Measurements from ENCODE around the gene NPHP1. TPM values are rescaled to one million over a fixed set of nuclear protein-coding genes. Genes with fewer than 3 reads are reported as not detected.
"Not testable (repeated sequence)": the region's sequence is repeated elsewhere in the genome, so short reads cannot be mapped to it uniquely, and the experiment has no call there.

Gene NPHP1
- total RNA-seq, 1 donor from 2014 or later = 0.44 TPM

DNA sequence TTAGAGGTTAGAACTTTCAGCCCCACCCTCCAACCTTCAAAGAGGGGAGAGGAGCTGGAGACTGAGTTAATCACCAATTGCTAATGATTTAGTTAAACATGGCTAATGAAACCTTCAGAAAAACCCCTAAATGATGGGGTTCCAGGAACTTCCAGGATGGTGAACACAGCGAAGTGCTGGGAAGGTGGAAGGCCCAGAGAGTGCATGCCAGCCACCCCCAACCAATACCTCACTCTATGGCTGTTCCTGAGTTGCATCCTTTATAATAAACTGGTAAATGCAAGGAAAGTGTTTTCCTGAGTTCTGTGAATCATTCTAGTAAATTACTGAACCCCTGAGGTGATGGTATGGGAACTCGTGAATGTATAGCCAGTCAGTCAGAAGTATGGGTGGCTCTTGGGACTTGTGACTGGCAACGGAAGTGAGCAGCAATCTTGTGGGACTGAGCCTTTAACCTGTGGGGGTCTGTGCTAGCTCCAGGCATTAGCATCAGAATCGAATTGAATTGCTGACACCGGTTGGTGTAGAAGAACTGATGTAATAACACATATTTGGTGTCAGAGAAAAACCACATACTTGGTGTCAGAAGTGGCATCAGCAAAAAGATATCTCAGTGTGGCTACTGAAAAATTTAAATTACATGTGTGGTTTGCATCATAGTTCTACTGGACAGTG lies 37.4 kb downstream of the NPHP1 start:
- no peaks in the 10 kb centered on the region for H3K9me3 Mint-ChIP-seq
- no peak overlapping the region for H3K4me3 Mint-ChIP-seq
- peaks cover 3% of the 10 kb centered on the region for H3K4me1 Mint-ChIP-seq
- peaks cover 20% of the 10 kb centered on the region for H3K27me3 Mint-ChIP-seq
- H3K27ac Mint-ChIP-seq = no peak overlapping the region
- no peak for DNase-seq
- H3K36me3 Mint-ChIP-seq (ENCODE audit: low read depth) = no peaks in the 10 kb centered on the region
- intact Hi-C loops (cut with micrococcal nuclease) = no loop called here

DNA sequence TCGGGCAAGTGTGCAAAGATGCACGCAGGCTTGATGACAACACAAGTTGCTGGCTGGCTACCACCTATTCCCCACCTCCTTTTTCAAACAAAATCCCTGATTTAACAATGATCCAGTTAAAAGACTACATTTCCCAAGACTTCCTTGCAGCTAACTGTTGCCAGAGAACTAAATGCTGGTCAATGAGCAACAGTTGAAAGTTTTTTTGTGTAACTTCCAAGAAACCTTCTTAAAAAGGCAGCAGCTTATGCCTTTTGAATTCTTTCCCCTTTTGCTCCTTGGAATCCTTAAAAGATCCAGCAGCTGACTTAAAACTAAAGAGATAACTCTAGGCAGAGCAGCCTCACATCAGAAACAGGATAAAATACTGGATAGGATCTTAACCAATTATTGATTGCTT lies 38.5 kb downstream of the NPHP1 start:
- intact Hi-C loops (cut with micrococcal nuclease) = no loop called here
- Mint-ChIP-seq H3K4me3 (no peak overlapping the region), H3K27me3 (peaks cover 23% of the 10 kb centered on the region), H3K36me3 (ENCODE audit: low read depth) (no peaks in the 10 kb centered on the region), H3K27ac (no peak overlapping the region), H3K4me1 (peaks cover 3% of the 10 kb centered on the region), H3K9me3 (no peaks in the 10 kb centered on the region)
- no peak for DNase-seq

DNA sequence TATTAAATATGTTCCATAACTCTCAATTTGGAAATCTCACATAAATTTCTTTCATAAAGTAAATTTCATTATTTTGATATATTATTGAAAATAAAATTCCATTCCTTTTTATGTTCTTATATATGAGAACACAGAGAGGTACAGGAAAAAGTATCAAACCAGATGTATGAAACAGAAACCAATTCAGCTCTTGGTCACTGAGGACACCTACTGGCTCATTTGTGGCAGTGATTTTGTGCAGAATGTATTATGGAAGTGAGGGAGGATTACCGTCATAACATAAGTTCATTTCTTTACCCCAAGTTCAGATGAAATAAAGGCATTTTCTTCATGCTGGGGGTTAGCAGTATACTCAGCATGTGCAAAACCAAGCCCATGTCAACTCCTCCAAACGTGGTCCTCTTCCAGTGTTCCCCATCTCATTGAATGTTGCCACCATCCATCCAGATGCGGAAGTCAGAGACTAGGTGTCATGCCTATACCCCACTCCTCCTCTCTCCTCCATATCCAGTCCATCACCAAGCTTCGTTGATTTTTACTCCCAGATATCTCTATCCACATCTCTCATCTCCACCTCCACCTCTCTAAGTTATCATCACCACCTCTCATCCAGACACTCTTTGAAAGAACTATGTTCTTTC lies 47.5 kb downstream of the NPHP1 start:
- Mint-ChIP-seq H3K9me3 (peaks cover 12% of the 10 kb centered on the region), H3K27me3 (peaks cover 13% of the 10 kb centered on the region), H3K4me3 (no peak overlapping the region), H3K27ac (no peak overlapping the region), H3K4me1 (peaks cover 20% of the 10 kb centered on the region), H3K36me3 (ENCODE audit: low read depth) (peaks cover 11% of the 10 kb centered on the region)
- intact Hi-C loops (cut with micrococcal nuclease) = loop anchor here (2.0 to 10.0 kb wide), 2 partner anchors 56 to 588 kb away; partner anchors contain the start of gene MTLN
- DNase-seq = peak; percentile 78

DNA sequence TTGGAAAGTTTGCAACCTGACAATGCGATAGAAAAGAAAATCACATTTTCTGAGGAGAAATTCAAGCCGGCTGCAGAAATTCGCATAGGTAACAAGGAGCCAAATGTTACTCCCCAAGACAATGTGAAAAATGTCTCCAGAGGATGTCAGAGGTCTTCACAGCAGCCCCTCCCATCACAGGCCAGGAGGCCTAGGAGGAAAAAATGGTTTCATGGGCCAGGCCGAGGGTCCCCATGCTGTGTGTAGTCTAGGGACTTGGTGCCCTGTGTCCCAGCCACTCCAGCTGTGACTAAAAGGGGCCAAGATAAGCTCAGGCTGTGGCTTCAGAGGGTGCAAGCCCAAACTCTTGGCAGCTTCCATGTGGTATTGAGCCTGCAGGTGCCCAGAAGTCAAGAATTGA lies 50.0 kb downstream of the NPHP1 start:
- H3K4me1 Mint-ChIP-seq = peaks cover 23% of the 10 kb centered on the region
- H3K4me3 Mint-ChIP-seq, DNase-seq, H3K27me3 Mint-ChIP-seq, H3K27ac Mint-ChIP-seq: not testable (repeated sequence)
- H3K9me3 Mint-ChIP-seq = peaks cover 12% of the 10 kb centered on the region
- H3K36me3 Mint-ChIP-seq (ENCODE audit: low read depth) = peaks cover 11% of the 10 kb centered on the region
- intact Hi-C loops (cut with micrococcal nuclease) = loop anchor here (10.0 kb wide), 1 partner anchor 590 kb away; no protein-coding TSS in a partner anchor

DNA sequence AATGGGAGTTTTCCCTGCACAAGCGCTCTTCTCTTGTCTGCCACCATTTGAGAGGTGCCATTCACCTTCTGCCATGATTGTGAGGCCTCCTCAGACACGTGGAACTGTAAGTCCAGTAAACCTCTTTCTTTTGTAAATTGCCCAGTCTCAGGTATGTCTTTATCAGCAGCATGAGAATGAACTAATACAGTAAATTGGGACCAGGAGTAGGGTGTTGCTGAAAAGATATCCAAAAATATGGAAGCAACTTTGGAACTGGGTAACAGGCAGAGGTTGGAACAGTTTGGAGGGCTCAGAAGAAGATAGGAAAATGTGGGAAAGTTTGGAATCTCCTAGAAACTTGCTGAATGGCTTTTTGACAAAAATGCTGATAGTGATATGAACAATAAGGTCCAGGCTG lies 50.6 kb downstream of the NPHP1 start:
- Mint-ChIP-seq H3K9me3 (peaks cover 12% of the 10 kb centered on the region), H3K27ac (peak overlapping the region; percentile 6), H3K36me3 (ENCODE audit: low read depth) (peaks cover 11% of the 10 kb centered on the region), H3K4me1 (peaks cover 27% of the 10 kb centered on the region)
- not testable (repeated sequence) for H3K4me3 Mint-ChIP-seq, DNase-seq, H3K27me3 Mint-ChIP-seq
- intact Hi-C loops (cut with micrococcal nuclease) = loop anchor here (10.0 kb wide), 1 partner anchor 591 kb away; no protein-coding TSS in a partner anchor

DNA sequence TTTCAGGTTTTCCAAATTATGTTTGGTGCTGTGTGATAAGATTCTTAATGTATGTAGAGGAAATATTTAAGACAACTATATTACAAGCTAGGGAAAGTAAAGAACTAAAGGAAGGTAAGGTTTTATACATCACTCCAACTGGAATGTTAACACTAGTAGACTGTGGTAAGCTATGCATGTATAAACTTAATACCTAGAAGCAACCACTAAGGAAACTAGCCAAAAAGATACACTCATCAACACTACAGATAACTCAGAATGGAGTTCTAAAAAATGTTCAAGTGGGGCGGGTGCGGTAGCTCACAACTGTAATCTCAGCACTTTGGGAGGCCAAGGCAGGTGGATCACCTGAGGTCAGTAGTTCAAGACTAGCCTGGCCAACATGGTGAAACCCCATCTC lies 51.4 kb downstream of the NPHP1 start:
- Mint-ChIP-seq H3K27ac (no peak overlapping the region), H3K4me1 (peaks cover 28% of the 10 kb centered on the region), H3K27me3 (peaks cover 8% of the 10 kb centered on the region), H3K9me3 (peaks cover 12% of the 10 kb centered on the region), H3K36me3 (ENCODE audit: low read depth) (peaks cover 11% of the 10 kb centered on the region), H3K4me3 (no peak overlapping the region)
- DNase-seq = no peak
- intact Hi-C loops (cut with micrococcal nuclease) = loop anchor here (10.0 kb wide), 1 partner anchor 591 kb away; no protein-coding TSS in a partner anchor

DNA sequence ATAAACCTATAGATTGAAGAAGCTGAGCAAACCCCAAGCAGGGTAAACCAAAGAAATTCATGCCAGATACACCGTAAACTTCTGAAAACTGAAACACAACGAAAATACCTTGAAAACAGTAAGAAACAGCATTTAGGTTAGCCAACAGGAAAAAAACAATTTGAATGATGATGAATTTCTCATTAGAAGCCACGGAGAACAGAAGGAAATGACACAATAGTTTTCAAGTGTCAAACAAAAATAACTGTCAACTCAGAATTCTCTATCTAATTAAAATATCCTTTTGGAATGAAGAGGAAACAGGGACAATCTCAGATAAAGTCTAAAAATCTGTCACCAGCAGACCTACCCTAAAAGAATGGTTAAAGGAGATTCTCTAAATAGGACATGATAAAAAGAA lies 51.9 kb downstream of the NPHP1 start:
- H3K4me3 Mint-ChIP-seq = no peak overlapping the region
- H3K36me3 Mint-ChIP-seq (ENCODE audit: low read depth) = peaks cover 11% of the 10 kb centered on the region
- peaks cover 15% of the 10 kb centered on the region for H3K9me3 Mint-ChIP-seq
- H3K27me3 Mint-ChIP-seq = peaks cover 4% of the 10 kb centered on the region
- intact Hi-C loops (cut with micrococcal nuclease) = loop anchor here (10.0 kb wide), 1 partner anchor 592 kb away; no protein-coding TSS in a partner anchor
- DNase-seq = no peak
- no peak overlapping the region for H3K27ac Mint-ChIP-seq
- H3K4me1 Mint-ChIP-seq = peaks cover 28% of the 10 kb centered on the region

DNA sequence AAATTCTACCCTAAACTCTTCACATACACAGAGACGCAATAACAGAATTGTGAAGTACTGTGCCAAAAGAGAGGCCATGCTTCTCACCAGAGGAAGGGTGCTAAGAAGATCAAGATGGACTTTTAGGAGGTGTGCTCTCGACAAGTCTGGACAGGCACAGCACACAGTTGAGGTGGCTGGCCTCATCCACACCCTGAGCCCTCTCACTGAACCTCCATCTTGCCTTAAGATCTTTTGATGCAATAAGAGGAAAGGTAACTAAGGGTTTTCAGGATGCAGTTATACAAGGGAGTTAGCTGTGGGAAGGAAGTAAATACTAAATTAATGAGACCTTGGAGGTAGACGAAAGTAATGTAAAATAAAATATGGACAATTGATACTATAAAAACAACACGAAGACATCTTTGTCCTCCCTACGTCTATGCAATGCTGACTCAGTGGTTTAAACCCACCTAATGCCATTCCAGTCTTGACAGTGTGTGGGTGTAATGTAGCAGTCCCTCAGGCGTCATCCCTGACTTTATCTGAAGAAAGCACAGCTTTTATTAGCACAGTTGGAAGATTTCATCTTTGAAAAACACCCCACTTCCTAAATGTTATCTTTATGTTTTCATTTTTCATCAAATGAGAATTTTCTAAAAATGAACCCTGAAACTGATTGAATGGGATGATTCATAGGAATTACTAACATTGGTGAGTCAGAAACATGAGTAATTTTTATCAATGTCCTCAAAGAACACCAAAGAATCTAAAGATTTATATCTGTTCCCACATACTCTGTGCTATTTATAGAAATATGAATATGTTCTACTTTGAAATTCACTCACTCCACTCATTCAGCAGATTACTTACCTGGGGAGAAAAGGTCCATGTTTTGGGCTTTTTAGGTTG lies 55.2 kb downstream of the NPHP1 start:
- H3K4me3 Mint-ChIP-seq = peak overlapping the region; percentile 32
- intact Hi-C loops (cut with micrococcal nuclease) = loop anchor here (10.0 kb wide), 1 partner anchor 595 kb away; no protein-coding TSS in a partner anchor
- peaks cover 9% of the 10 kb centered on the region for H3K36me3 Mint-ChIP-seq (ENCODE audit: low read depth)
- no peaks in the 10 kb centered on the region for H3K27me3 Mint-ChIP-seq
- H3K9me3 Mint-ChIP-seq = peaks cover 15% of the 10 kb centered on the region
- DNase-seq = no peak
- H3K4me1 Mint-ChIP-seq = peaks cover 18% of the 10 kb centered on the region
- H3K27ac Mint-ChIP-seq = peak overlapping the region; percentile 76

DNA sequence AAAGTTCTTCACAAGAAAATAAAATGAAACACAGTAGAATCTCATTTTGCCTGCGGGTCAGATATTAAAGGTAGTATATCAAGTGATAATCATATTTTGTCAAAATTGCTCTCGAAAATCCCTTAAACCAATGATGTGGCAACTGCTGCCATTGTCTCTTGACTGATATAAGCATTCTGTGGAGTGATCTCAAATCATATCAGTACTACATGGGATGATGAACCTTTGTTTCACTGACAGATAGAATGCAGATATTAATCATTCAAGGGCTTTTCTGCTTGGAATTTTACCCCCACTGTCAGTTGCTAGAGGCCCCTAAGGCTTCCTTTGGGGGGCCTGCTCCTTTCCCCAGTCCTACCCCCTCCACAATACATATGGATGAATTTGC lies 57.9 kb downstream of the NPHP1 start:
- H3K9me3 Mint-ChIP-seq = peaks cover 3% of the 10 kb centered on the region

DNA sequence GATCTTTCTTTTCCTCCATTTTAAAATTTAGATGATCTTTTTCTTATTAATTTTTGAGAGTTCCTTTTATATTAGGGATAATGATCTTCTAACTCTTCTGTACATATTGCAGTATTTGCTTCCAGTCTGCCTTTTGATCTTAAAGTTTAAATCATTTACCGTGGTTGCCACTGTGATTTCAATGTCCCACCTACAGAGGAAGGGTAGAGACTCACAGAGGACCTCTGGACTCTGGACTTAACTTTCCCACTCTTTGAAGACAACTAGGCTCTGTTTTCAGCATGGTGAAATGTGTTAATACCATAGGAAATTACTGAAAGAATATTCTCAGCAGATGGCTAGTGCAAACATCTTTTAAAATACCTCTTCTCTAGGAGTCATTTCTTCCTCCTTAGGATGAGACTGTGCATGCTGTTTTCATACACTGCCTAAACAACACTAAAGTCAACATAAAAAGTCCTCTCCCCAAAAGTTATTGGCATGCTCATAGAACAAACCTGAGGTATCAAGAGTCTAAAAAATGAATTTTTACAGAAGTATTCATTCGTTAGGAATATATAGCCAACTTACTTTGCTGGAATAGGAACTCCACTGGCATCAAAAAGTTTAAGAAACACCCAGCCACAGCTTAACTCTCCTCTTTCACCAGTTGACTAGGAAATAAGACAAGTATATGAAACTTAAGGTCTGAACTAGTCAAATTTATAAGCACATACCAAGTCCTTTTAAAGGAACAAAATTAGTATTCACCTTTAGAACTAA lies 58.4 kb downstream of the NPHP1 start:
- Mint-ChIP-seq H3K4me3 (no peak overlapping the region), H3K4me1 (peaks cover 9% of the 10 kb centered on the region), H3K36me3 (ENCODE audit: low read depth) (no peaks in the 10 kb centered on the region), H3K9me3 (peaks cover 3% of the 10 kb centered on the region), H3K27me3 (no peaks in the 10 kb centered on the region), H3K27ac (no peak overlapping the region)
- intact Hi-C loops (cut with micrococcal nuclease) = no loop called here
- DNase-seq = peak; percentile 32

More for the DNA sequence above, 57.9 kb downstream of the NPHP1 start:
- Mint-ChIP-seq H3K4me1 (peaks cover 9% of the 10 kb centered on the region), H3K27ac (no peak overlapping the region), H3K27me3 (no peaks in the 10 kb centered on the region), H3K36me3 (ENCODE audit: low read depth) (no peaks in the 10 kb centered on the region), H3K4me3 (no peak overlapping the region)
- no peak for DNase-seq
- intact Hi-C loops (cut with micrococcal nuclease) = no loop called here

DNA sequence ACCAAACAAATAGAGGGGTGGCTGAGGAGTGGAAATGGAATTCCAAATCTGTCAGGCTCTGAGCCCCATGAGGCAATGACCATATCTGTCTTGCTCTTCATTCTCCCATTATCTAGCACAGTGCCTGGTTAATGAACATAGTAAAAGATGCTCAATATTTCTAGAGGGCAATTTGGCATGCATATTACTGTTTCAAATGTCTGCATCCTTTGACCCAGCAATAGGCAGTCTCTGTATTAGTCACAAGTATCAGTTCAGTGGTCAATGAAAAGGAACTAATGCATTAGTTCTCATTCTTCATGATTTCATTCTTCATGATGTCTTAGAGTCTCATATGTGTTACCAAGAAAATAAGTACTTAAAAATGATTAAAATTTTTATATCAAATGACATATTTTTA lies 60.8 kb downstream of the NPHP1 start:
- no peaks in the 10 kb centered on the region for H3K4me1 Mint-ChIP-seq
- no peak overlapping the region for H3K4me3 Mint-ChIP-seq
- intact Hi-C loops (cut with micrococcal nuclease) = no loop called here
- no peak overlapping the region for H3K27ac Mint-ChIP-seq
- peaks cover 3% of the 10 kb centered on the region for H3K9me3 Mint-ChIP-seq
- no peaks in the 10 kb centered on the region for H3K27me3 Mint-ChIP-seq
- DNase-seq = no peak
- no peaks in the 10 kb centered on the region for H3K36me3 Mint-ChIP-seq (ENCODE audit: low read depth)

DNA sequence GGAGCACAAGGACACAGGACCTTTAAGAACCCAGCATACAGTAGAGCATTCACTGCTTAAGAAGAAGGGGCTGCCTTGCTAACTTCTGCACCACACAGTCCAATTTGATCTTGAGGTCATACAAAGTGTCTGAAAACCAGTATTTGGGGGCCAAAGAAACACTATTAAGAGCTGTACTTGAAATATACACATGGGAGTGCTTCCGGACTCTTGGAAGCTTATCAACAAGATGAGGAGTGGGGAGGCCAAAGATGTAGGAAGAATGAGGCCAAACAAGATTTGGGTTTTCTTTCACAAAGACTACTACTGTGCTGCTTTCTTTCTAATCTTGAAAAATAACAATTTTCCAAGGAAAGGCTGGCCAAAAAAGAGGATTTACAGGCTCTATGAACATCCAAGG lies 64.4 kb downstream of the NPHP1 start:
- DNase-seq = no peak
- Mint-ChIP-seq H3K9me3 (no peaks in the 10 kb centered on the region), H3K27me3 (no peaks in the 10 kb centered on the region), H3K4me1 (no peaks in the 10 kb centered on the region), H3K36me3 (ENCODE audit: low read depth) (no peaks in the 10 kb centered on the region), H3K4me3 (no peak overlapping the region), H3K27ac (no peak overlapping the region)
- intact Hi-C loops (cut with micrococcal nuclease) = no loop called here

DNA sequence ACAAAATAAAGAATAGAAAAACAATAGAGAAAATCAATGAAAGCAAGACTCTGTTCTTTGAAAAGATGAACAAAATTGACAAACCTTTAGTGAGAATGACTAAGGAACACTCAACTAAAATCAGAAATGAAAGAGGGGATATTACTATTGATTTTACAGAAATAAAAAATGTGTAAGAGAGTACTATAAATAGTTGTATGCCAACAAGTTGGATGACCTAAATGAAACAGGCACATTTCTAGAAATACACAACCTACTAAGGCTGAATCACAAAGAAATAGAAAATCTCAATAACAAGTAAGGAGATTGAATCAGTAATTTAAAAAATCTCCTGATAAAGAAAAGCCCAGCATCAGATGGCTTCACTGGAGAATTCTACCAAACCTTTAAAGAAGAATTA lies 70.8 kb downstream of the NPHP1 start:
- H3K27ac Mint-ChIP-seq = no peak overlapping the region
- no peaks in the 10 kb centered on the region for H3K36me3 Mint-ChIP-seq (ENCODE audit: low read depth)
- DNase-seq = no peak
- peaks cover 10% of the 10 kb centered on the region for H3K9me3 Mint-ChIP-seq
- no peak overlapping the region for H3K4me3 Mint-ChIP-seq
- intact Hi-C loops (cut with micrococcal nuclease) = no loop called here
- H3K27me3 Mint-ChIP-seq = no peaks in the 10 kb centered on the region
- H3K4me1 Mint-ChIP-seq = no peaks in the 10 kb centered on the region

Data from activated CD4-positive, alpha-beta T cell treated with anti-CD3 and anti-CD28 coated beads, Interleukin-2, amount 10 ng/mL, durations not matched to agents 24 days and 14 days (primary cell).